Testis (tissue), 2 donors: ENCODE results near the gene ITIH1.

Experiments used
- POLR2A ChIP-seq: fragments of 450-650 bp; IDR thresholded peaks from one replicate; pipeline ENCODE4 v1.6.1; 2017; ENCODE audit warnings: antibody characterized with exemption, mild to moderate bottlenecking, moderate library complexity
- TF ChIP-seq, protein P1 (sequence below), 3 experiments: fragments of 450-650 bp in 2 of 3; fragments of 200-600 bp in 1 of 3; sonication (generic) in 1 of 3; IDR thresholded peaks; one replicate each; pipeline ENCODE4 v1.5.1; 2016 to 2019; ENCODE audit warnings: antibody characterized with exemption in 3 of 3, mild to moderate bottlenecking in 2 of 3, moderate library complexity in 1 of 3

DNA sequence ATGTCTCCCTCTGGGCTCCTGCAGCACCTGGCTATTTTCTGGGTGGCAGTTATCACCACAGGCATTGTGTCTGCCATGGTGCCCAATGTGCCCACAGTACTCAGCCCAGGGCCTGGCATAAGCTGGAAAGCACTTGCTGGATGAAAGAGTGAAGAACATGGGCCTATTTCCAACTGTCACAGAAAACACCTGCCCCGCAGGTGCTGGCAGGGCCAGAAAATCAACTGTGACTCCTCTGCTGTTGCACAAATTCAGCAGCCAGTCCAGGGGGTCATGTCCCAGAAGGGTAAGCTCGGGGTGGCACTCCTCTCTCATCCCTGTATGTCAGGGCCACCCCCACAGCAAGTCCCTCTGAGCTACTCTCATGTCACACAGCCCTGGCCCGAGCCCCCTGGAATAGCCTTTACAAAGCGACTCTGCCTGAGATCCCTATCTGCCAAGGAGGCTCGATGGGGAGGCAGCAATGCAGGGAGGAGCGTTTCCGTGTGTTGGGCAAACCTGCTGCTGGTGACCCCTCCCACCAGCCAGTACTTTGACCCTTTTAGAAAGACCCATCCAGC lies 34.1 kb downstream of the ITIH1 start:
- TF ChIP-seq, protein P1, sequence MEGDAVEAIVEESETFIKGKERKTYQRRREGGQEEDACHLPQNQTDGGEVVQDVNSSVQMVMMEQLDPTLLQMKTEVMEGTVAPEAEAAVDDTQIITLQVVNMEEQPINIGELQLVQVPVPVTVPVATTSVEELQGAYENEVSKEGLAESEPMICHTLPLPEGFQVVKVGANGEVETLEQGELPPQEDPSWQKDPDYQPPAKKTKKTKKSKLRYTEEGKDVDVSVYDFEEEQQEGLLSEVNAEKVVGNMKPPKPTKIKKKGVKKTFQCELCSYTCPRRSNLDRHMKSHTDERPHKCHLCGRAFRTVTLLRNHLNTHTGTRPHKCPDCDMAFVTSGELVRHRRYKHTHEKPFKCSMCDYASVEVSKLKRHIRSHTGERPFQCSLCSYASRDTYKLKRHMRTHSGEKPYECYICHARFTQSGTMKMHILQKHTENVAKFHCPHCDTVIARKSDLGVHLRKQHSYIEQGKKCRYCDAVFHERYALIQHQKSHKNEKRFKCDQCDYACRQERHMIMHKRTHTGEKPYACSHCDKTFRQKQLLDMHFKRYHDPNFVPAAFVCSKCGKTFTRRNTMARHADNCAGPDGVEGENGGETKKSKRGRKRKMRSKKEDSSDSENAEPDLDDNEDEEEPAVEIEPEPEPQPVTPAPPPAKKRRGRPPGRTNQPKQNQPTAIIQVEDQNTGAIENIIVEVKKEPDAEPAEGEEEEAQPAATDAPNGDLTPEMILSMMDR (IDR thresholded peaks at IDR 0.05): no peak
- TF ChIP-seq POLR2A: no peak
